ENCODE measurements around the gene GOLGA1.

GRCh38 chr9:124880501-124880900, 60.4 kb downstream of the GOLGA1 start:
- no peak for TF ChIP-seq CTCF (IDR thresholded peaks at IDR 0.05; ENCODE audit: insufficient read depth, low read depth, low read length)
- TF ChIP-seq EZH2 (IDR thresholded peaks at IDR 0.05; ENCODE audit: insufficient read depth, low read length), result no peak
